ENCODE measurements around the gene HIP1.

DNA sequence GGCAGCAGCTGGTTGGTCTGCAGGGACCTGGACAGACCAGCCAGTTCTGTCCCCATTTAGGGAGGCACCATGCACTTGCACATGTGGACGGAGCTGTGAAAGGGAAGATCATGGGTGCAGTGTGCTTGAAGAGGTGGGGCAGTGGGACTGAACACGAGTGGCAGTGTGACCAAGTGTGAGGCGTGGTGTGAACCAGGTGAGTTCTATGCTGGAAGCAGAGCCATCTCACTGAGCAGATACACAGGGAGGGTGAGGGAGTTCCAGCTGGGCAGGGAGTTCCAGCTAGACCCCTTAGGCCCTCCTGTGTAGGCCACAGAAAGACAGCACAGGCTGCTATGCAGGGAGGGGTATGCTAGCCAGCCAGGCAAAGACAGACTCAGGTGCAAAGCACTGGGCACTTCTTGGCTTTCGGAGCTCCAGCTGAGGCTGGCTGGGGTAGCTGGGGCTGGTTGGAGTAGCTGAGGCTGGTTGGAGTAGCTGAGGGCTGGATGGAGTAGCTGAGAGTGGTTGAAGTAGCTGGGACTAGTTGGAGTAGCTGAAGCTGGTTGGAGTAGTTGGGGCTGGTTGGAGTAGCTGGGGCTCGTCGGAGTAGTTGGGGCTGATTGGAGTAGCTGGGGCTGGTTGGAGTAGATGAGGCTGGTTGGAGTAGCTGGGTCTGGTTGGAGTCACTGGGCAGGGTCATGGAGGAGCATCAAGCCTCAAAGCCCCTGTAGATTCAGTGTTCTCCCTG, 90.9 kb downstream of the HIP1 start:
- no peak for TF ChIP-seq POLR2A (IDR thresholded peaks at IDR 0.05; ENCODE audit: extremely low read depth, insufficient read length)
- TF ChIP-seq, protein P1, sequence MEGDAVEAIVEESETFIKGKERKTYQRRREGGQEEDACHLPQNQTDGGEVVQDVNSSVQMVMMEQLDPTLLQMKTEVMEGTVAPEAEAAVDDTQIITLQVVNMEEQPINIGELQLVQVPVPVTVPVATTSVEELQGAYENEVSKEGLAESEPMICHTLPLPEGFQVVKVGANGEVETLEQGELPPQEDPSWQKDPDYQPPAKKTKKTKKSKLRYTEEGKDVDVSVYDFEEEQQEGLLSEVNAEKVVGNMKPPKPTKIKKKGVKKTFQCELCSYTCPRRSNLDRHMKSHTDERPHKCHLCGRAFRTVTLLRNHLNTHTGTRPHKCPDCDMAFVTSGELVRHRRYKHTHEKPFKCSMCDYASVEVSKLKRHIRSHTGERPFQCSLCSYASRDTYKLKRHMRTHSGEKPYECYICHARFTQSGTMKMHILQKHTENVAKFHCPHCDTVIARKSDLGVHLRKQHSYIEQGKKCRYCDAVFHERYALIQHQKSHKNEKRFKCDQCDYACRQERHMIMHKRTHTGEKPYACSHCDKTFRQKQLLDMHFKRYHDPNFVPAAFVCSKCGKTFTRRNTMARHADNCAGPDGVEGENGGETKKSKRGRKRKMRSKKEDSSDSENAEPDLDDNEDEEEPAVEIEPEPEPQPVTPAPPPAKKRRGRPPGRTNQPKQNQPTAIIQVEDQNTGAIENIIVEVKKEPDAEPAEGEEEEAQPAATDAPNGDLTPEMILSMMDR (IDR thresholded peaks at IDR 0.05; ENCODE audit: low read depth, low read length): no peak
- TF ChIP-seq, protein P2, sequence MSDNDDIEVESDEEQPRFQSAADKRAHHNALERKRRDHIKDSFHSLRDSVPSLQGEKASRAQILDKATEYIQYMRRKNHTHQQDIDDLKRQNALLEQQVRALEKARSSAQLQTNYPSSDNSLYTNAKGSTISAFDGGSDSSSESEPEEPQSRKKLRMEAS (IDR thresholded peaks at IDR 0.05; ENCODE audit: low read depth, low read length): no peak
- no peak for TF ChIP-seq MYC (IDR thresholded peaks at IDR 0.05; ENCODE audit: low read depth, low read length)
